ENCODE measurements around the gene ZIM2.

The ZIM2 gene

GRCh38 chr19:56806639-56807038 is 33.9 kb downstream of the ZIM2 start:
- no peak for DNase-seq (ENCODE audit: low spot score)

- no peak for DNase-seq (ENCODE audit: low spot score)
Measured at GRCh38 chr19:56778351-56778750, 62.2 kb downstream of the ZIM2 start.

GRCh38 chr19:56769650-56770049 is 70.9 kb downstream of the ZIM2 start:
- no peak for DNase-seq (ENCODE audit: low spot score)

GRCh38 chr19:56765137-56765536 is 75.4 kb downstream of the ZIM2 start:
- DNase-seq (ENCODE audit: low spot score) = no peak

- no peak for DNase-seq (ENCODE audit: low spot score)
Measured at GRCh38 chr19:56764196-56764695, 76.3 kb downstream of the ZIM2 start.

GRCh38 chr19:56760842-56761241 is 79.7 kb downstream of the ZIM2 start:
- DNase-seq (ENCODE audit: low spot score) = no peak

- DNase-seq (ENCODE audit: low spot score) = no peak
Measured at GRCh38 chr19:56759531-56759930, 81.0 kb downstream of the ZIM2 start.

GRCh38 chr19:56751078-56751489 is 89.4 kb downstream of the ZIM2 start:
- no peak for DNase-seq (ENCODE audit: low spot score)

GRCh38 chr19:56750658-56751057 is 89.9 kb downstream of the ZIM2 start:
- no peak for DNase-seq (ENCODE audit: low spot score)

GRCh38 chr19:56748378-56748777 is 92.1 kb downstream of the ZIM2 start:
- DNase-seq (ENCODE audit: low spot score) = no peak

GRCh38 chr19:56746367-56746766 is 94.2 kb downstream of the ZIM2 start:
- DNase-seq (ENCODE audit: low spot score) = no peak

GRCh38 chr19:56740501-56740900 is 100.0 kb downstream of the ZIM2 start:
- DNase-seq (ENCODE audit: low spot score) = no peak

- no peak for DNase-seq (ENCODE audit: low spot score)
Measured at GRCh38 chr19:56736571-56736970, 104.0 kb downstream of the ZIM2 start.

- no peak for DNase-seq (ENCODE audit: low spot score)
Measured at GRCh38 chr19:56732976-56733375, 107.5 kb downstream of the ZIM2 start.

GRCh38 chr19:56727677-56728076 is 112.8 kb downstream of the ZIM2 start:
- no peak for DNase-seq (ENCODE audit: low spot score)

GRCh38 chr19:56725829-56726424 is 114.6 kb downstream of the ZIM2 start:
- DNase-seq (ENCODE audit: low spot score) = no peak
